Stimulated activated CD8-positive, alpha-beta memory T cell treated with anti-CD3 and anti-CD28 coated beads, Interleukin-15, amount 100 ng/mL, for 24 hours (primary cell): Measurements from ENCODE around the gene CADPS2.
"Not testable (repeated sequence)": the region's sequence is repeated elsewhere in the genome, so short reads cannot be mapped to it uniquely, and the experiment has no call there.

ENCODE experiments used
- DNase-seq: peaks from one replicate; pipeline ENCODE4 v3.0.0-alpha.2; 2020; ENCODE audit warnings: low read depth

Gene CADPS2

GRCh38 chr7:122709930-122710646 lies 176.2 kb downstream of the CADPS2 start:
- DNase-seq = no peak

GRCh38 chr7:122706836-122707235 lies 179.4 kb downstream of the CADPS2 start:
- DNase-seq = no peak

DNA sequence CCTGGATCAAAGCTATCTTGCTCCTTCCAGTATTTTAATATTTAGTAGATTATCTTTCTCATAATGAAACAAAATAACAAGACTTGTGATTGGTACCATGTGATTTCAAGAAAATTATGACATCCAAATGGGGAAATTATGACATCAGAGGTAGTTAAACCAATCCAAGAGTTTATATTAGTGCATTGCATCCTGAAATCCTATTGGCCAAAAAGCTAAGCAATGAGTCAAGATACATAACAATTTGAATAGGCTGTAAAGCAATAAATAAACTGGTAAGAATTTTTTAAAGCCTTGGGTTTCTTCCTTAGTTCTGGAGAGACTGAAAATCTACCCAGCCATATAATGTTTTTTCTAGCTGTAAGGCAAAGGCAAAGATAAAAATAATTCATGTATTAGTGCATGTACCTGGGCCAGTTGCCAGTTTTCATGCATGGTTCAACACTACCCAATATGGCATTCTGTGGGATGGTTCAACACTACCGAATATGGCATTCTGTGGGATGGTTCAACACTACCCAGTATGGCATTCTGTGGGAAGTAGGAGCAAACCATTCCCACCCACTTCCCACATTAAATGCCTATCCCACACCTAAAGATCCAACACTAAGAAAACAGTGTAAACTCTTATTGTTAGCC lies 183.3 kb downstream of the CADPS2 start, which contains the start of gene RNF148:
RNF148 (minus strand) TSS at position 51 of the 639 bp plus-strand sequence. CDS start 172 bp downstream, outside the sequence.
- no peak for DNase-seq

GRCh38 chr7:122699017-122699416 lies 187.2 kb downstream of the CADPS2 start, which contains the start of gene RNF133:
Gene RNF133 (minus strand): TSS chr7:122699117. CDS start chr7:122698918, 199 bp downstream.
- DNase-seq = no peak

DNA sequence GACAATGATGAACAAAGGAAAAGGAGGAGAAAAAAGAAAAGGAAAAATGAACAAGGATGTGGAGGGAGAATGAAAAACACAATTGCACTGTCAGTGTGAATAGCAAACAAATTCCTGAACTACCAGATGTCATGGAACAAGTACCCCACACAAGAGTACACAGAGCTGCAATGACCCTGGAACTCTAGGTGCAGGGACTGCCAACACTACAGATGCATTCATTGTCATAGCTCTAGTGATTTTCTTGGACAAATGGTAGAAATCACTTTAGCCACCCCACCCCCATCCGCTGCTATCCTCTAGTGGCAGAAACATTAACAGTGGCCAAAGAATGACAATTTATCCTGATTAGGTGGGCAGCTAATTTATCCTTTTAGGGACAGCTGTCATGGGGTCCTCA lies 190.4 kb downstream of the CADPS2 start:
- no peak for DNase-seq

- DNase-seq = no peak
These were observed 191.6 kb downstream of the CADPS2 start for GRCh38 chr7:122694697-122695096.

GRCh38 chr7:122692769-122693309 lies 193.4 kb downstream of the CADPS2 start:
- no peak for DNase-seq

DNA sequence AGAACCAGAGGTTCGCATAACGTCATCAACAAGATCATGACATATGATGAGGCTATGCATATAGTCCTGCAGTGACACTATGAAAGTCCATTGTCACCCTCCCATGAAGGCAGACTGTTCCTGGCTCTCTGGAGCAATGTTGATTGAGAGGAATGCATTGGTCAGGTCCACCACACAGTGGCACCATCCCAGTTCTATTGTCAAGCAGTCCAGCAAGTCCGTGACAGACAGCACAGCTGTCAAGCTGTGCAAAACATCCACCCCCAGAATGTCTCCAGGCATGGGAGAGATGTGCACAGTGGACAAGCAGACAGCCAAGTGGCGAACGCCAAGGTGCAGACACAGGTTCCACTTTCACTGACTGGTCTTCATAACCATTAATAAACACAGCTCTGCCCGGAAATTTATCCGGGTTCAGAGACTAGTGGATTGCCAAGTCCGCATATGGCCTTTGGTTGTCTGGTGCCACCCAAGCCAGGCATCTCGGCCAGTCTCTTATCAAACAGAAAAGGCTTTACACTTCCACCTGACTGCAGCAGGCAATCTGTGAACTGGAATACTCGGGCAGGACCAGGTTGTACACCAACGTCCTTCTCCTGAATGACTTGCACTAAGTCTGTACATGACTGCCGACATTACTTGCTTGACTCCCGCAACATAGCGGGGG lies 194.6 kb downstream of the CADPS2 start:
- no peak for DNase-seq

GRCh38 chr7:122689346-122690109 lies 196.7 kb downstream of the CADPS2 start:
- no peak for DNase-seq

- no peak for DNase-seq
These were observed 197.8 kb downstream of the CADPS2 start for GRCh38 chr7:122688400-122688998.

GRCh38 chr7:122686360-122686878 lies 199.8 kb downstream of the CADPS2 start:
- DNase-seq = no peak

DNA sequence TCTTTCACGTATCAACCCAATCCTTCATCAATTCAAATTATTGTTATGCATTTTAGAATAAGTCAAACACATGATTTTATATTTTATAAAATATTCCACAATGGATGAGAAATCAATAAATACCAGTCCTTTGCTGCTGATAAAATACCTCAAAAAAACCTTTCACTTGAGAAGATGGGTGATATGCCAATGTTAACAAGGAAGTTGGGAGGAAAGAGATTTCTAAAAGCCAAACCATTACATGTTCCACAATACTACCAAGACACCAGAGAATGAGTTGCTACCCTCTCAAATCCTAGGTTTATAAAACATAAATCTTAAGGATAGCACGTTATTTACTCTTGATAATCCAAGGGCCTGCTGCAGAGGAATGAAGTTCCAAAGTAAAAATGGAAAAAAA lies 201.8 kb downstream of the CADPS2 start:
- no peak for DNase-seq

DNA sequence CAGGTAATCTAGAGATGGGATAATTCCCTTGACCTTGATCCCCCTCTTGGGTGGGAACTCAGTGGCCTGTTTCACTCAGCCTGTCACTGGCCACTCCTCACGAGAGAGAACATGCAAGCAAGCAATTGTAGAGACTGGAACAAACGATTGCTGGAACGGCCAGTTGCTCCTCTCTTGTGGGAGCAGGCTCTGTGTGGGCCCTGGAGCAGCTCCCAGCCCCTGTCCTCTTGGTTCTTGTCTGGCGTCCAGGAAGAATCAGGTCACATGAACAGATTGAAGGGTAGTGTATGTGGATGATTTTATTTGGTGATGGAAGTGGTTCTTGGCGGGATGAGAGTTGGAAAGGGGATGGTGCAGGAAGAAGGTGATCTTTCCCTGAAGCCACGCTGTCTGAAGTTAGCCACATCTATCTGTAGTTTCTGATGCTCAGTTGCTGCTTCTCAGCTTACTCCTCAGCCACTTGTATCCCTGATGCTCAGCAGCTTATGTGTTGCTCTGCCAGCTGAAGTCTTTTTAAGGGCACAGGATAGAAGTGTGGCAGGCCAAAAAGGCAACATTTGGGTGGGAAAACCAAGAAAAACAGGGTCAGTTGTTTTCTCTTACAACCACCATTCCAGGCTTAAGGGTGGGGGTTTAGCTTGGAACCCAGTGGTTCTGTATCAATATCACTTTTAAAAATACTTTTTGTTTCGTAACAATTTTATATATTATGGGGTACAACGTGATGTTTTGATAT lies 203.3 kb downstream of the CADPS2 start:
- DNase-seq = no peak

DNA sequence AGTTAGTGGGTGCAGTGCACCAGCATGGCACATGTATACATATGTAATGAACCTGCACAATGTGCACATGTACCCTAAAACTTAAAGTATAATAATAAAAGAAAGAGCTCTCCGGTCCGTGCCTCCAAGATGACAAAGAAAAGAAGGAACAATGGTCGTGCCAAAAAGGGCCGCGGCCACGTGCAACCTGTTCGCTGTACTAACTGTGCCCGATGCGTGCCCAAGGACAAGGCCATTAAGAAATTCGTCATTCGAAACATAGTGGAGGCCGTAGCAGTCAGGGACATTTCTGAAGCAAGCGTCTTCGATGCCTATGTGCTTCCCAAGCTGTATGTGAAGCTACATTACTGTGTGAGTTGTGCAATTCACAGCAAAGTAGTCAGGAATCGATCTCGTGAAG lies 205.1 kb downstream of the CADPS2 start:
- not testable (repeated sequence) for DNase-seq

GRCh38 chr7:122679813-122680212 lies 206.4 kb downstream of the CADPS2 start:
- DNase-seq = no peak

- not testable (repeated sequence) for DNase-seq
These were observed 207.0 kb downstream of the CADPS2 start for GRCh38 chr7:122679269-122679709.

DNA sequence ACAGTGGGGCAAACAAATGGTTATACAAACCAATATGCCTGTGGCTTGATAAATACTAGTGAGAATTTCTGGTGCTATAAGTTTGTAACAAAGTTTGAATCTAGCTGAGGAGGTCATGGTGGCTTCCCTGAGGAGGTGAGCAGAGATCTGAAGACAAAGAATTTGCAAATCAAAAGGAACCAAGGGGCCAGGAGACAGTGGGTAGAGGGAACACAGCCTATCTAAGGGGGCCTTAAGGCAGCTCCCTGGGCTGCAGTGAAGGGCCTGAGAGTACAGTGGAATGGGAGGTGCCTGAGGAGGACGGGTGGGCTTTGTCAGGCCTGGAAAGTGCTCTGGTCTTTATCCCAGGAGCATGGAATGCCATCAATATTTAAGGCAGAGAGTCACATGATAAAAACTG lies 209.1 kb downstream of the CADPS2 start:
- DNase-seq = no peak

DNA sequence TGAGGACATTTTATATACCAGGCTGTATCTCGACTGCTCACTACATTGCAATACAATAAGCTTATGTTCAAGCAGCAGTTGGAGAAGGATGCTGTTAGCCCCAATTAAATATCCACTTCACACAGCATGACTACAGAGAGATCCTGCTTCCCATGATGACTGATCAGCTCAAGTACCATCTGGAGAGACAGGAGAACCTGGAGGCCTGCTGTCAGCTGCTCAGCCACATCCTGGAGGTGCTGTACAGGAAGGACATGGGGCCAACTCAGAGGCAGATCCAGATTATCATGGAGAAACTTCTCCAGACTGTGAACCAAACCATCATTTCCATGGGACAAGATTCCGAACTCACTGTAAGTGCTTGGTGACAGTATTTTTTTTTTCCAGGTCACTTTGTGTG lies 209.8 kb downstream of the CADPS2 start:
- DNase-seq = no peak

- no peak for DNase-seq
These were observed 210.6 kb downstream of the CADPS2 start for GRCh38 chr7:122675621-122676020.

GRCh38 chr7:122675011-122675410 lies 211.2 kb downstream of the CADPS2 start:
- DNase-seq = no peak
